ENCODE measurements around the gene EOMES. TPM values are rescaled to one million over a fixed set of nuclear protein-coding genes. Genes with fewer than 3 reads are reported as not detected.

Gene EOMES
- polyA plus RNA-seq, 1 donor (not counting 4 experiments of a cell fraction or from before 2014, with no cell fraction given), result 1.6 TPM

DNA sequence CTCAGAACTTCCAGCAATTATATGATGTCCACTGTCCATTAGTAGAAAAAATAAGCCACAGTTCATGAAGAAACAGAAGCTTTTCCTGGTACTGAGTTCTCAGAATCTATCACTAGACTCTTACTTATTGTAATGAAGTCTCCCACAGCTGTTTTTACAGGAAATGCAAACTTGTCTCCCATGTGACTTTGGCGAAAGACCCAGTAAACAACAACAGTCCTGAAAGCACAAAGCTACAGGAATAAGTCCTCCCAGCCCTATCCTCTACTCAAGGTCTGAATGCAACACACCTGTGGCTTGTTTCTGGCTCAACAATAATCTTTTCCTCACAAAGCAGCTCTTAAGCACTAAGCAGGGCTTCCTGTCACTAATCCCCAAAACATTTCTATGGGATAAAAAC is 55.9 kb downstream of the EOMES start:
- H4K20me1 ChIP-seq (ENCODE audit: control insufficient read depth, extremely low read depth, insufficient read depth, low read length), result no peaks in the 10 kb centered on the region
- H3K79me2 ChIP-seq (ENCODE audit: control insufficient read depth, insufficient read depth, low read length), result no peaks in the 10 kb centered on the region
- H3K27ac ChIP-seq (ENCODE audit: control insufficient read depth, insufficient read depth, low read length), result no peak overlapping the region
- no peak overlapping the region for H2AFZ ChIP-seq (ENCODE audit: control insufficient read depth, low read length)
- H3K4me1 ChIP-seq (ENCODE audit: control insufficient read depth, extremely low read depth, insufficient read depth, low read length), result no peaks in the 10 kb centered on the region
- H3K9me3 ChIP-seq (ENCODE audit: control insufficient read depth, low read depth, low read length), result no peaks in the 10 kb centered on the region
- H3K27me3 ChIP-seq (ENCODE audit: control insufficient read depth, extremely low read depth, insufficient read depth, low read length), result no peaks in the 10 kb centered on the region
- no peak overlapping the region for H3K4me3 ChIP-seq (ENCODE audit: control insufficient read depth in 2 of 3, extremely low read depth in 1 of 3, insufficient read depth in 2 of 3, low read depth in 1 of 3, low read length in 3 of 3)
- FAIRE-seq (no peak), DNase-seq (ENCODE audit: low read depth, low spot score) (no peak)
- dilution Hi-C loops (cut with MboI; ENCODE audit: extremely low pct_ligation_motif_present, low sequenced_read_pairs), result no loop called here
- no peaks in the 10 kb centered on the region for H3K36me3 ChIP-seq (ENCODE audit: control insufficient read depth in 2 of 2, extremely low read depth in 1 of 2, insufficient read depth in 2 of 2, low read length in 2 of 2)
- H3K4me2 ChIP-seq (ENCODE audit: control insufficient read depth, extremely low read depth, insufficient read depth, low read depth, low read length), result no peak overlapping the region
- no peak overlapping the region for H3K9ac ChIP-seq (ENCODE audit: control insufficient read depth, extremely low read depth, insufficient read depth, low read length)
- TF ChIP-seq CTCF (optimal IDR thresholded peaks at IDR 0.05 in 1 of 3, IDR thresholded peaks at IDR 0.05 in 1 of 3, conservative IDR thresholded peaks at IDR 0.05 in 1 of 3; ENCODE audit: extremely low read depth in 1 of 3, insufficient read depth in 2 of 3, low read length in 3 of 3) (no peak), EZH2 (IDR thresholded peaks at IDR 0.05; ENCODE audit: low read length) (no peak)
- H3K9me1 ChIP-seq (ENCODE audit: control insufficient read depth, extremely low read depth, insufficient read depth, low read length), result no peaks in the 10 kb centered on the region

Other genes with a start within 250 kb of the EOMES start
- gene SLC4A7, start 237.9 kb downstream of the EOMES start, polyA plus RNA-seq, result 13.6 to 28.5 TPM (median 18.8 TPM) in 3 replicates

All from keratinocyte (primary cell).